ENCODE results near the gene ZNF549. TPM values are rescaled to one million over a fixed set of nuclear protein-coding genes. Genes with fewer than 3 reads are reported as not detected.

ZNF549 gene
- total and polyA plus RNA-seq, 2 of the 8 experiments (the other 6 are each of a cell fraction or from before 2014, with no cell fraction given): 4.3 to 9.7 TPM

DNA sequence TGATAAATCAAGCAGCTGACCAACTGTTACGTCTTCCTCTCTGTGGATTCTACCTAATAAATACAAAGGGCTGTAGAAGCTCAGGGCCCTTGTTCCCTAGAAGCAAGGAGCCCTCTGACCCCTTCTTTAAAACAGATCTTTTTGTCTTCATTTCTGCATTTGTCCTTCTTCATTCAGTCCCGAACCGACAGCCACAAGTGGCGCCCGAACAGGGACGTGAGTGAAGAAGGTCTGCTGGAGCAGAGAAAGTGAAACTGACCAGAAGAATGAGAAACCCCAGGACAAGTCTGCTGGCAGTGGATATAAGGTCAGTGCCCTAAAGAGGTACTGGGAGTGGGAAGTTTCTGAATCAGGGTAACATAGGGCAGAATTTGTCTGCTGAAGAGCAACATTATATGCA is 14.3 kb upstream of the ZNF549 start:
- FAIRE-seq: no peak
- no peaks in the 10 kb centered on the region for H3K79me2 ChIP-seq (ENCODE audit: control insufficient read depth in 1 of 2, insufficient read depth in 2 of 2, low read length in 2 of 2)
- ChIA-PET POLR2A (ENCODE audit: partially characterized antibody) (no interaction called here), CTCF (ENCODE audit: partially characterized antibody) (no interaction called here)
- H2BK120ac ChIP-seq (replicated peaks; ENCODE audit: low read depth, low read length): no peak overlapping the region
- no peak overlapping the region for H3K4me3 ChIP-seq (ENCODE audit: extremely low read depth in 1 of 4, insufficient read depth in 2 of 4, low read depth in 3 of 4, low read length in 4 of 4)
- H4K5ac ChIP-seq (ENCODE audit: insufficient read length, low read depth, low read length): no peak overlapping the region
- no peak overlapping the region for H2AK5ac ChIP-seq (ENCODE audit: low read depth, low read length)
- no peaks in the 10 kb centered on the region for H3K27me3 ChIP-seq (replicated peaks in 1 of 4; ENCODE audit: control insufficient read depth in 3 of 4, extremely low read depth in 1 of 4, insufficient read depth in 3 of 4, low read length in 3 of 4)
- no peak overlapping the region for H3K23ac ChIP-seq (ENCODE audit: insufficient read length)
- no peak overlapping the region for H4K91ac ChIP-seq (replicated peaks; ENCODE audit: insufficient read length, low read length)
- H2BK5ac ChIP-seq (ENCODE audit: low read depth, low read length): no peak overlapping the region
- H3K14ac ChIP-seq (ENCODE audit: insufficient read length): no peak overlapping the region
- no peak overlapping the region for H2BK20ac ChIP-seq (ENCODE audit: low read length)
- H3K27ac ChIP-seq (ENCODE audit: low read depth, low read length): no peak overlapping the region
- no peaks in the 10 kb centered on the region for H4K20me1 ChIP-seq (replicated peaks in 1 of 2; ENCODE audit: control insufficient read depth in 1 of 2, insufficient read depth in 2 of 2, low read length in 2 of 2)
- DNase-seq (ENCODE audit: low read depth in 1 of 2, low spot score in 2 of 2): no peak
- H2BK15ac ChIP-seq (ENCODE audit: low read length): no peak overlapping the region
- H3K56ac ChIP-seq (replicated peaks; ENCODE audit: insufficient read length, low read depth, low read length): no peak overlapping the region
- H3K36me3 ChIP-seq (ENCODE audit: control insufficient read depth in 2 of 4, insufficient read depth in 4 of 4, low read length in 3 of 4): peaks cover 0 to 15% (median 4%) of the 10 kb centered on the region in 4 experiments; a peak in 4 of 8 replicates
- no peaks in the 10 kb centered on the region for H3K79me1 ChIP-seq (ENCODE audit: low read depth, low read length)
- no peak overlapping the region for H2BK12ac ChIP-seq (ENCODE audit: low read depth, low read length)
- no peak overlapping the region for H3K9ac ChIP-seq (replicated peaks in 1 of 4; ENCODE audit: extremely low read depth in 1 of 4, low read depth in 3 of 4, low read length in 3 of 4)
- no peak overlapping the region for H3K18ac ChIP-seq (ENCODE audit: extremely low read depth, low read length)
- H4K8ac ChIP-seq (ENCODE audit: extremely low read depth, insufficient read depth, low read length): no peak overlapping the region
- H3K23me2 ChIP-seq (ENCODE audit: low read depth, low read length): no peaks in the 10 kb centered on the region
- H2AFZ ChIP-seq (ENCODE audit: low read length): no peak overlapping the region
- H3K4me1 ChIP-seq (replicated peaks in 1 of 4; ENCODE audit: control insufficient read depth in 3 of 4, insufficient read depth in 4 of 4, low read length in 3 of 4): no peaks in the 10 kb centered on the region
- 91% methylated on average over 6 of the region's 6 CpGs; no CpG with 5 or more reads in 1 of the 2 experiments for WGBS, 2 experiments (ENCODE audit: extremely low coverage in 1 of 2, insufficient coverage in 1 of 2, insufficient read length in 1 of 2, insufficient replicate concordance in 2 of 2, low coverage in 1 of 2, low lambda C conversion rate in 2 of 2, missing lambda C conversion rate in 1 of 2)
- H3K4ac ChIP-seq (replicated peaks; ENCODE audit: insufficient read length, low read depth, low read length): no peak overlapping the region
- H3K9me3 ChIP-seq (ENCODE audit: insufficient read depth in 2 of 2, low read depth in 1 of 2, low read length in 1 of 2): peaks cover 15 to 22% of the 10 kb centered on the region in 2 experiments
- no peak overlapping the region for H3K4me2 ChIP-seq (ENCODE audit: insufficient read depth in 1 of 2, low read depth in 2 of 2, low read length in 2 of 2)
- TF ChIP-seq ZNF274 (IDR thresholded peaks at IDR 0.05; ENCODE audit: borderline replicate concordance, extremely low read depth, low read length) (no peak), KDM4A (IDR thresholded peaks at IDR 0.05; ENCODE audit: low read depth, low read length, severe bottlenecking) (no peak), HDAC2 (IDR thresholded peaks at IDR 0.05; ENCODE audit: borderline replicate concordance in 1 of 2, low read depth in 2 of 2, low read length in 2 of 2) (no peak), CTCF (IDR thresholded peaks at IDR 0.05; ENCODE audit: control extremely low read depth in 1 of 3, insufficient read depth in 1 of 3, low read depth in 1 of 3, low read length in 3 of 3) (no peak), CBX8 (IDR thresholded peaks at IDR 0.05; ENCODE audit: borderline replicate concordance, low read depth, low read length) (no peak), SP2 (IDR thresholded peaks at IDR 0.05; ENCODE audit: low read length) (no peak), GTF2F1 (IDR thresholded peaks at IDR 0.05; ENCODE audit: borderline replicate concordance, low read depth, low read length) (no peak), FOSL1 (IDR thresholded peaks at IDR 0.05; ENCODE audit: insufficient read depth, low read depth, low read length) (no peak), ATF3 (IDR thresholded peaks at IDR 0.05; ENCODE audit: insufficient read depth, low read depth, low read length) (no peak), SP1 (IDR thresholded peaks at IDR 0.05; ENCODE audit: low read depth, low read length) (no peak), TEAD4 (IDR thresholded peaks at IDR 0.05; ENCODE audit: low read depth, low read length) (no peak), CREB1 (IDR thresholded peaks at IDR 0.05) (no peak)

All from H1 (cell line).